Central memory CD4-positive, alpha-beta T cell (primary cell): ENCODE results near the gene SPG21.

Source experiments
- DNase-seq: peaks from one replicate; pipeline ENCODE4 v3.0.0; 2022

Gene SPG21

DNA sequence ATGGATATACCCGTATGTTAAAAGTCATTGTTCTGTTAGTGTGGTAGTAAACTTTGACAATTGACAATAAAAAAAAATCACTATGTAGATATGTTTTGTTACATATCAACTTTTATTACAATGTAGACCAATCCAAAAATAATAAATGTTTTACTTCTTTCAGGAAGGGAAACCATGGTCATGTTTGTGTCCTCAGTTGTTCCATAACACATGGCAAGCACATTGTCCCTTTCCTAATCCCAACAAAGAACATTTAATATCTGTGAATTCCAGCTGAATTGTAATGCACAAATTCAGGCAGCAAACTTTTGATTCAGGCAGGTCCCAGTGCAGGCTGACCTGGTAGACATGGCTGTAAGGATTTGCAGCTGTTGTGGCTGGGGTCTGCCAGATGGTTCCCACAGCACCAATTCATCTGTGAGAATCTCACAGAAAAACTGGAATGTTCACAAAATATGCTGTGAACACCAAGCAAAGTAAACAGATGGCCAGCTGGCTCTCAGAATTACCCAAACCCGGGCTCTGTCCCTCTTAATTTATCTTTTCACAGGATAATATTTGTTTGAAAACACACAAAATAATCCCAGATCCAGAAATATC lies 1.9 kb upstream of the SPG21 start:
- no peak for DNase-seq

DNA sequence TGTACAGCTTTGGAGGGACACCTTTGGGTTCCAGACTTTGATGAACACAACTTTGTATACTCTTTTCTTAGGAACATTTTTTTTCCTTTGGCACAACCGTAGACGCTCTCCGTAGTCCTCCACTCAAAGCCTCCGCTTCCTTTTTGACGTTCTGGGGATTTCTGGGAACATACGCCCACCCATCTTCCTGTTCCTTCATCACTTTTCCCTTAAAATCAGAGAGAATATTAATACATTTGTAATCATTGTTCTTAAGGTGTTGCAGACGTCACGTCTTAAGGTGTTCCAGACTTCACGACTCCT lies 405 bp upstream of the SPG21 start:
- no peak for DNase-seq

DNA sequence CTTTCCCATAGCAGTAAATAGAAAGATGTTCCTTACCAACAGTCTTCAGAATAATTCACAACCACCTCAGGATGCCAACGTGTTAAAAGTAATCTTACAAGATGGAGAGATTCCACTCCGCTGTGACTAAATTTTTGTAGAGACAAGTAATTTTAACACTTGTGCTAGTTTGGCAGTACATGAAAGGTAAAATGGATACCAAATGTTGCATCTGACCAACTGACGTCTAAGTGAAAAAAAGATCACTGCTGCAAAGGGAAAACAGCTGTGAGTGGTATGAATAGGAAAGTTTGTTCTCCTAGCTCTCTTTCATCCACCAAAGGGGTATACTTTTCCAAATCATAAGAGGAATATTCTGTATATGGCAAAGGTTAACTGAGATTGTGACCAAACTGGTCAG lies 2.6 kb downstream of the SPG21 start:
- DNase-seq, result no peak

DNA sequence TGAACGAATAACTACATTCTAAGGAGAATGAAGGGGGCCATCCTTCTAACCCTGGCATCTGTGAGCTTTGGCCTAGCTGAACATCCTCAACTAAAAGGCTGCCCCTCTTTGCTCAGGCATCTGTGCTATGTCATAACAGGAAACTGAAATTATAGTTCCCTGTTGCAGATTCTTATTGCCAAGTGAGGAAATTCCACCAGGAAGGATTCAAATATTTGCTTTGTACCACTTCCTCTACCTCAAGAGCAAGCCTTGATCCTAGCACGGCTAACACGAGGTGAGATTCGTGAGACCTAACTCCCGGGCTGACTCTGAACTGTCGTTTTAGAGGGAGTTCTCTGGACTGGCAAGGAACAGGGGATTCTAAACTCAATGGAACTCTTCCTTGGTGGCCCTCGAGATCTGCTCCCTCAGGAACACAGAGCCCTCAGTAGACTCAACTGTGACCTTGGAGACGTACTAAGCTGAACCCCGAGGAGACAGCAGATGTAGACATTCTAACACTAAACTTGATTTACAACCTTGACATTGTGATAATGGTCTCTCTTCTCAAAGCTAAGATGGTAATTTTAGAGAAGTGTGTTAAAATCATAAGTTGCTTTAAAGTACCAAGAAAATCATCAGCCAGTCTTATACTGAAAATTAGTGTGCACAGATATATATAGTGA lies 4.2 kb downstream of the SPG21 start:
- DNase-seq, result no peak

DNA sequence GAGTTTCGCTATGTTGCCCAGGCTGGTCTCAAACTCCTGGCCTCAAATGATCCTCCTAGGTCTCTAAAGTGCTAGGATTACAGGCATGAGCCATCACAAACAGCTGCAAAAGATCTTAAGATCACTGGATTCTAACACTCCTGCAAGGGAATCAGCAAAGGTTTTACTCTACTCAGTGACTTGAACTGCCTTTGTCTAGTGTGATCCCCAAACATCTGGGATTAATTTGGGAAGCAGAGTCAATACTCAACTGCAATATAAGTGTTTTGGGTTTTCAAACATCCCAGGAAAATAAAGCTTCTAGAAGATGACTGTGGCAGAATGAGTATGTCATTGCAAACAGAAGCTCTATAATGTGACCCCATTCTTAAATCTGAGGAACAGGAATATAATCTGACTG lies 7.2 kb downstream of the SPG21 start:
- no peak for DNase-seq

DNA sequence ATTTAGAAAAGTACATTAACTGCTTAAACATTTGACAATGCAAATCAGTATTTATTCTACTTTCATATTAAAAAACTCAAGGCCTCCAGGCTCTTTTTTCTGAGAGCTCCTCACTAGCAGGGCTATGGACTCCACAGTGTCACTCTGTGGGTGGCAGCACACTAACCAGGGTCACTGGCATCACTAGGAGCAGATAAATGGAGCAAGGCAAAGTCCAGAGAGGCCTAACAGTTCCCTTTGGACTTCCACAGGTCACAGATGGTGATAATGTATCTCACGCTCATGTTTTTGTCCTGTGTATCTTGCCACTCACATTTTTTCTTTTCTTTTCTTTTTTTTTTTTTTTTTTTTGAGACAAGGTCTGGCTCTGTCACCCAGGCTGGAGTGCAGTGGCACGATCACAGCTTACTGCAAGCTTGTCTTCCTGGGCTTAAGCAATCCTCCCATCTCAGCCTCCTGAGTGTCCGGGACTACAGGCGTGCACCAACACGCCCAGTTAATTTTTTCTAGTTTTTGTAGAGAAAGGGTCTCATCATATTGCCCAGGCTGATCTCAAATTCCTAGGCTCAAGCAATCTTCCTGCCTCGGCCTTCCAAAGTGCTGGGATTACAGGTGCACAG lies 7.8 kb downstream of the SPG21 start:
- no peak for DNase-seq

DNA sequence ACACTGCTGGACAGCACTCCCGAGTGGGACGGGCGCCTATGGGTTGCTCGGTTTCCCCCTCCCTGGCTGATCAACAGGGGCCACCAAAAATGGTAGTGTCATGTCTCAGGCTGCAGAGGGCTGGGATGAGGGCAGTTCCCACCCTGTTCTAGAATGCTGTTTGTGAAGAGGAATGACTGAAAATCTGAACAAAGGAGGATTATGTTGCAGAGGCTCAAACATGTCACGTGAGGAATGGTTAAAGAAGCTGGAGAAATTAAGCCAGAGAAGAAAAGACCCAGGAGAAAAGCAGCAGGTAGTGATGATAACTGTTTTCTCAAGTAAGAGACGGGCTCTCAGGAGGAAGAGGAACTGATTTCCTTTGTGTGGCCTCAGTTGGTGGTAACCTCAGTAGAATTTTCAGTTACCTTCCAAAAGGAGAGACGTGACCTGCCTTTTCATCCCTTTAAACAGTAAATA lies 10.4 kb downstream of the SPG21 start:
- no peak for DNase-seq

DNA sequence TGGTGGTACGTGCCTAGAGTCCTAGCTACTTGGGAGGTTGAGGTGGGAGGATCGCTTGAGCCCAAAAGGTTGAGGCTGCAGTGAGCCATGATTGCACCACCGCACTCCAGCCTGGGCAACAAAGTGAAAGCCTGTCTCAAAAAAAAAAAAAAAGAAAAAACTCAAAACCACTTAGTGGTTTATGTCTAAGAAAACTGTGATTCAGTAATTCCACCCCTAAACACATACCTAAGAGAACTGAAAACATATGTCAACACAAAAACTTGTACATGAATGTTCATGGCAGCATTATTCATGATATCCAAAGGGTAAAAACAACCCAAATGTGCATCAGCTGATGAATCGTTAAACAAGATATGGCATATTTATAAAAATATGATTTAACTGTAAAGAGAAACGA lies 14.3 kb downstream of the SPG21 start:
- no peak for DNase-seq

DNA sequence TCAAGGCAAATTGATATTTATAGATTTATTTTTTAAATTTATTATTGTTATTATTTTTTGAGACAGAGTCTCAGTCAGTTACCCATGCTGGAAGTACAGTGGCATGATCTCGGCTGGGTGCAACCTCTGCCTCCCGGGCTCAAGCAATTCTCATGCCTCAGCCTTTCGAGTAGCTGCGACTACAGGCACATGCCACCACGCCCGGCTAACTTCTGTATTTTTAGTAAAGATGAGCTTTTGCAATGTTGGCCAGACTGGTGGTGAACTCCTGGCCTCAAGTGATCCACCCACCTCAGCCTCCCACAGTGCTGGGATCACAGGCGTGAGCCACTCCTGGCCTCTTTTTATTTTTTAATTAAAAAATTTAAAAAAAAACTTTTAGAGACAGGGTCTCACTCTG lies 19.0 kb downstream of the SPG21 start:
- no peak for DNase-seq

DNA sequence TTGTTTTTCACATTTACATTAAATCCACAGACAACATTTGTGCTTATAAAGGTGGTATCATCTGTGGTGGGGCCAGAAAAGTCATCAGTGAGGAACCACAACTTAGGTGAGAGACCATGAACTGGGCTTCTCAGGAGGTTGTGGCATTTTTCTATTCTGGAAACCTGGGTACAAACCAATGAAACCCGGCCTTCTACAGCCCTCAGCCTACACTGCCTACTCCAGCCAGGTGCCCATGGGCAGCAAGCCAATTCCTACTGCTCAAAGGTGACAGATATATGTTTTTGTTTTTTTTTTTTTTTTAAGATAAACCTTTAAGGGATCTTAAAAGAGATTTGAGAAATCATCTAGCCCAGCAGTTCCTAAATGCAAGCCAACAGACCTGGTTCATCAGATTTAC lies 20.3 kb downstream of the SPG21 start:
- no peak for DNase-seq

DNA sequence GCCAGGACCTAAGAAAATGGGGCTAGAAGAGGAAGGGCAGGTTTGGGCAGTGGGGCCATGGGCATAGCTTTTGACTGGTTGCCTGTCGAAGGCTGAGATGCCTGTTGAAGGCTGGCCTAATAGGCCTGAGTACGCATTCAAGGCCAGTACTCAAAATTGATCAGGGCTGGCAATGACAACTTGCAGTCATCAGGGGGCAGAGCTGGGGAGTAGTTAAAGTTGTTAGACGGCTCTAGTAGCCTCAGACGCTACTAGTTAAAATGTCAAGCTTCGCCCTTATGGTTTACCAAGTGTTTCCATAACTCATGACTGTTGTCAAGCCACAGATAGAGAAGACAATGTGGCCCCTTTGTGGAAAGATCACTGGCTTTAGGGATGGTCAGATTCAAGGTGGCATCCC lies 28.7 kb downstream of the SPG21 start:
- no peak for DNase-seq

DNA sequence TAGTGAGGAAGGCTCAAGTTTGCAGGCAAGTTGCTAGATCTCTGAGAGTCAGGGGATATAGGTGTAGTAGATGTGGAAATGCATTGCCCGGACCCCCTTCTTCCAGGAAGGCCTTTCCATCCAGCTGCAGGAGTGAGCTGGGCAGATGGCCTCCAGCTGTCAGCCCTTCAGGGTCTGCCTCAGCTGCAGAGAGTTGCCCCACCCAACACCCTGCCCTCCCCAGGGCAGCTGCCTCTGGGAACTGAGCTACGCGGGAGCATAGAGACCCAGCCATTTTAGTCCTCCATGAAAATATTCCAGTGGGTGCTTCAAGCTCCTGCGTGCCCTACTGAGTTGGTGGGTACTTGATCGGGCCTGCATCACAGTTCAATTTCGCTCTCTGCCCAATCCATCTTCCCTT lies 29.6 kb downstream of the SPG21 start:
- DNase-seq, result no peak

DNA sequence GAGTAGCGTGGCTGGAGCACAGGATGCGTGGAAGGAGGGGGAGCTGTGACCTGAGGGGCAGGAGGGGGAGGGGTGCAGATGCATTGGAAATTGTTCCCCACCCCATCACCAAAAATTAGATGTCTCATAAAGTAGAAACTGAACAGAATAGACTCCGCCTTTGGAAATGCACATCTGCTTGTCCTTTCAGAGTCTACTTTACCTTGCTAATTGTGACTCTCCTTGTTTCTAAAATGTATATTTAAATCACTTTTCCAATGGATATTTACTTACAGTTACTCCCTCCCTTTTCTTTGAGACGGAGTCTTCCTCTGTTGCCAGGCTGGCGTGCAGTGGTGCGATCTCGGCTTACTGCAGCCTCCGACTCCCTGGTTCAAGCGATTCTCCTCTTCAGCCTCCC lies 30.6 kb downstream of the SPG21 start:
- DNase-seq, result no peak

DNA sequence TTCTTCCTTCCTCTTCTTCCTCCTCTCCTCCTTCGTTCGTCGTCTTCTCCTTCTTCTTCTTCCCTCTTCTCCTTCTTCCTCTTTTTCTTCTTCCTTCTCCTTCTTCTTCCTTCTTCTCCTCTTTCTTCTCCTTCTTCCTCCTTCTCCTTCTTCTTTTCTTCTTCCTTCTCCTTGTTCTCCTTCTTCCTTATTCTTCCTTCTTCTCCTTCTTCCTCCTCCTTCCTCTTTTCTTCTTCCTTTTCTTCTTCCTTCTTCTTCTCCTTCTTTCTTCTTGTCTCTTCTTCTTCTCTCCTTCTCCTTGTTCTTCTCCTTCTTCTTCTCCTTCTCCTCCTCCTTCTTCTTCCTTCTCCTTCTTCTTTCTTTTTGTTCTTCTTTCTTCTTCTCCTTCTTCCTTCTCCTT lies 35.3 kb downstream of the SPG21 start:
- DNase-seq, result no peak

DNA sequence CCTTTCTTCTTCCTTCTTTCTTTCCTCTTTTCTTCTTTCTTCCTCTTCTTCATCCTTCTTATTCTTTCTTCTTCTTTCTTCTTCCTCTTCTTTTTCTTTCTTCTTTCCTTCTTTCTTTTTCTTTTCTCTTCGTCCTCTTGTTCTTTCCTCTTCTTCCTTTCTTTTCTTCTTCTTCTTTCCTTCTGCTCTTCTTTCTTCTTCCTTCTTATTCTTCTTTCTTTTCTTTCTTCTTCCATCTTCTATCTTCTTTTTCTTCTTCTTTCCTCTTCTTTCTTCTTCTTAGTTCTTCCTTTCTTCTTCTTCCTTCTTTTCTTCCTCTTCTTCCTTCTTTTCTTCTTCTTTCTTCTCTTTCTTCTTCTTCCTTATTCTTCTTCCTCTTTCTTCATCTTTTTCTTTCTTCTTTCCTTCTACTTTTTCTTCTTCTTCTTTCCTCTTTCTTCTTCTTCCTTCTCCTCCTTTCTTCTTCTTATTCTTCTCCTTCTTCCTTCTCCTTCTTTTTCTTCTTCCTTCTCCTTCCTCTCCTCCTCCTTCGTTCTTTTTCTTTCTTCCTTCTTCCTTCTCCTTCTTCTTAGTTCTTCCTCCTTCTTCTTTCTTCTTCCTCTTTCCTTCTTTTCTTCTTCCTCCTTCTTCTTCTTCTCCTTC lies 37.8 kb downstream of the SPG21 start:
- no peak for DNase-seq

DNA sequence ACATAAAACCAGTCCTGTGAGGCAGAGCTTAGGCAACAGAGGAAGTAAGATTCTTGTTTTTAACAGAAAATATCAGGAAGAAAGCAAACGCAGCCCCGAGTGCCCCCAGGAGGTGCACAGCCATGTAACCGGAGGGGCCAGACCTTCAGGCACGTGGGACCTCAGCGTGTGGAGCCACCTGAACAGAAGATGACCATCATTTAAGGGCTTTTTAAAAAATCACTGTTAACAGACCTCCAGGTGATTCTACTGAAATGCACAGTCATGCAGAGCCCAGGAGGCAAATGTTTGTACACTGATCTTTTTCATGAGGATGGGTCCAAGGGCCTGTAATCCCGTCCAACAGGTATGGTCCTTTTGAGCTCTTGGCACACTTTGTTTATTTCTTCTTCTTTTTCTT lies 38.8 kb downstream of the SPG21 start:
- DNase-seq, result no peak

DNA sequence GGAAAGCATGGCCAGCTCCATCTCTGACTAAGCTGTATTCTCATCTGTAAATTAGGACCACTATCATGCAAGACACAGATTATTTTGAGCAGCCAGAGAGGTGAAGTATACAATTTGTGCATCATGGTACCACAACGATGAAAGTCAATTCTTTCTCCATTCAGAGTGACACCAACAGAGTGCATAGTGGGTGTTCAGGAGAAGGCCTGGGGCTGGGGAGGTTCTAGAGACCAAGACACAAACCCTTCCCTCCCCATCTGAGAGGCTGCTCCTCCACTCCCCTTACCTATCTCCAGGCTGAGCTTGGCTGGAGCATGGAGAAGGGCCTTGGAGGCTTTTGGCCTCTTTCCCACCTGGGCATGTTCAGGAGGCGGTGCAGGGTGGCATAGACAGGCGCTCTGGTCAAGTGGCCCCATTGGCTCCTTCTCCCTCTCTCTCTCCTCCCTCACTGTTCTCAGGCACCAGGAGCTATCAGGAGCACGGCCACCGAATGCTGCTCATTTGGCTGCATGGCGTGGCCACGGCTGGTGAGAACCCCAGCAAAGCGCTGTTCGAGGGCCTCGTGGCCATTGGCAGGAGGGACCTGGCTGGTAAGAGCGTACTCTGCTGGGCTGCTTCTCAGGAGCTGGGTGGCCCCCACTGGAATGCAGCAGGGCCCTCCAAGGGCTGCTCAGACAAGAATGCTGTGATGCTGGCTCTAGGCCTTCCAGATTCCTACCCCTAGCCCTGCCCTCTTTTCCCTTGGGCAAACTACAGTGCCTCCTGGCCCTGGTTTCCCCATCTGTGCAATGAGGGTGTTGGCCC lies 40.1 kb downstream of the SPG21 start:
- DNase-seq, result no peak

DNA sequence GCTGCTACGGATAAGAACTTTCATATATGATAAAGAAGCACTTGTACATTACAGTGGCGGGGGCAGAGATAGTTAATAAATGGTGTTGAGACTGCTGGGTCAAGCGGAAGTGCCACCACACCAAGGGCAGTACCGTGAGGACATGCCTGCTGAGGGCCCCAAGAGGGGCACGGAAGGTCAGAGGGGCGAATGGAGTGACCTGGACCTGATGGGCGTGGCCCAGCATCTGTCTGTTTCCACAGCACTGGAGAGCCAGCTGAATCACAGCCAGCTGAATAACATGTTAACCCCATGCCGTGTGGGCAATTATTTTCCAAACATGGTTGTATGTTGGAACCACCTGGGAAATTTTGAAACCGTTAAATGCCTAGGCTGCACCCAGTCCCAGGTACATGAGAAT lies 40.8 kb downstream of the SPG21 start:
- DNase-seq, result no peak

DNA sequence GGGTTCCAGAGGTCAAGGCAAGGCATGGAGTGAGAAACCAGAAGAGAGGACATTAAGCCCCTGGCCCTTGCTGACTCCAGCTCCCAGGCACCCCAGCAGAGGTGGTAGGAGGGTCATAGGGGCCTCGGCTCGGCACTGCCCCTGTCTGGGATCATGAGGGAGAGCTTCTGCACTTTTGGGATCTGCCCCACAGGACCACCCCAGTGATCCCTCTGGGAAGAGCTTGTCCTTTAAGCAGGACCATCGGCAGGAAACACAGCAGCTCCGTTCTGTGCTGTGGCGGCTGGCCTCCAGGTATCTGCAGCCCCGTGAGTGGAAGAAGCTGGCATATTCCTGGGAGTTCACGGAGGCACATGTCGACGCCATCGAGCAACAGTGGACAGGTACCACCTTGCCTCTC lies 42.5 kb downstream of the SPG21 start:
- no peak for DNase-seq

DNA sequence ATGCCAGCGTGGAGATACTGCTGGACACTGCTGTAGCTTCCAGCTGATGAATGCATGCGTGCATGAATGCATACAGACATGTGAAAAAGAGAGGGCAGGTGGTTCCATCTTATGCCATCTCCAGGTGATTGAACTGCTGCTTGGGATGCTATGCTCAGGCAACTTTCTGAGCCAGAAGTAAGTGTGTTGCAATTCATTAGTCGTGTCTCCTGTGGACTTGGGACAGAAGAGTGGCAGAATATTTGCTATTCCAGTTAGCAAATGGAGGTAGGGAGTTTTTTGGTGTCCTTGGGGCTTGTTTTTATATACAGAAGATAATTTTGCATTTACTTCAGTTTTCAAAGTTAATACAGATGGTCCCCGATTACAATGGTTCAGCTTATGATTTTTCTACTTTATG lies 44.8 kb downstream of the SPG21 start:
- DNase-seq, result no peak

DNA sequence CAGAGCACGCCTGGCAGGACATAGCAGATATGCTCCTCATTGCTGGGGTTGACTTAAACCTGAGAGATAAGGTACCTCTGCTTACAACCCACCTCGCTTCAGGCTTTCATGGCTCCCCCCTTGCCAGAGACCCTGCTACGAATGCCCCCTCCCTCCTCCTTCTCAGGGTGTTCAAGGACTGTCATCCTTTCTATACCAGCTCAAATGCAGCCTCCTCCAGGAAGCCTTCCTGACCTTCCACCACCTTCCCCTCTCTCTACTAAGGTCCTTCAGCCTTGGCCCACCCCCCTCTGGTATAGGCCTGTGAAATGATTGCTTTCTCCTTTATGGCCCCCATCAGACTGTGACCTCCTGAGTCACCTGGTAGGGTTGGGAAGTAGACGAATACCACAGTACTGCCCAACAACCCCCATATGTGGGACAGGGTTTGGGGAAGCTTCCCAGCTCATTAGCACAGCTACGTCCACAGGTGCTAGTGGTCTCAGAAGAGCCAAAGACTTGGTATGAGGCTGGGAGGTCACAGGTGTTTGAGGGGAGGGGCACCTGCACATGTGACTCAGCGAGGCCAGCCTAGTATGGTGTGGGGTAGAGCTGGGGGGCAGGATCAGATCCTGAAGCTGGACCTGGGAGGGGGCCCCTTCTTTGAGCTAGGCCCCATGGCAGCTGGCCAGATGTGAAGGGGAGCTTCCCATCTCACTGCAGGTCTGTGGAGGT lies 46.0 kb downstream of the SPG21 start:
- no peak for DNase-seq

DNA sequence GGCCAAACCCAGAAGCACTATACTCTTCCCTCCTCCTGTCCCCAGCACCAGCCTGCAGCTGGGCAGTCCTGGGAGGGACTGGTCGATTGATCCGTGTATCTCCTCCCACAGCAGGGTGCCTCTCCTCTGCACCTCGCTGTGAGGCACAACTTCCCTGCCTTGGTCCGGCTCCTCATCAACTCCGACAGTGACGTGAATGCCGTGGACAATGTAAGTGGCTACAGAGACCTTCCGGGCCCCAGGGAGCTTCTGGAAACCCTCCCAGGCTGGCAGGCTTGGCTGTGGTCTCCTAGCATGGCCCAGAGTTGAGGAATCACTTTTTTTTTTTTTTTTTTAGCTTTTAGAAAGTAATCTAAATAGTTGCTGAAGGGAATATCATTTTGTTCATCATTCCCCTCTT lies 47.4 kb downstream of the SPG21 start:
- DNase-seq, result no peak

DNA sequence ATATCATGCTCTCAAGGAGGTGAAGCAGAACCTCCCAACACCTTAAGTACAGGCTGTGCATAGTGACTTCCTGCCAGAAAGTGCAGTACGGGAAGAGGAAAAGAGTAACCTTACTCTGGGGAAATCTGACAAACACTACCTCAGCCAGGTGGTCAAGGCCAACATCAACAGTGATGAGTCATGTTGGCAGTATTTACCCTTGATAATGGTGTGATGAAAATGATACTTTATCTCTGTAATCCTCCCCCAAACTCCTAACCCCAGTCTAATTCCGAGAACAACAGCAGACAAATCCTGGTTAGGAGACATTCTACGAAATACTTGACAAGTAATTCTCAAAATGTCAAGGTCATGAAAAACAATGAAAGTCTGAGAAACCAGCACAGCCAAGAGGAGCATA lies 51.5 kb downstream of the SPG21 start:
- no peak for DNase-seq
